Measurements from ENCODE around the gene LACTB. TPM values are rescaled to one million over a fixed set of nuclear protein-coding genes. Genes with fewer than 3 reads are reported as not detected.
A peak's percentile ranks its signal among the peaks of the same experiment; 100 is the strongest.

Gene LACTB
- total and polyA plus RNA-seq, 2 of the 13 experiments (the other 11 are each of a cell fraction or from before 2014, with no cell fraction given): 14.8 to 23.0 TPM

GRCh38 chr15:63157118-63157843 lies 35.6 kb downstream of the LACTB start, which contains the start of gene RPS27L (continued):
- TF ChIP-seq TCF7L2 (IDR thresholded peaks at IDR 0.05; ENCODE audit: low read depth, low read length) (no peak), SAP130 (CRISPR knock-in tag; IDR thresholded peaks at IDR 0.05; ENCODE audit: low read depth) (peak; percentile 98), AGO1 (IDR thresholded peaks at IDR 0.05; ENCODE audit: low read depth, low read length, poor library complexity, severe bottlenecking) (no peak), PPARG (CRISPR knock-in tag; conservative IDR thresholded peaks at IDR 0.05) (0 out of 2 replicates have a peak, but pooled peaks have one; percentile 14), ARID2 (CRISPR knock-in tag; IDR thresholded peaks at IDR 0.05; ENCODE audit: borderline replicate concordance) (no peak), HOXD1 (CRISPR knock-in tag; IDR thresholded peaks at IDR 0.05) (0 out of 2 replicates have a peak, but pooled peaks have one; percentile 72), HOXA5 (CRISPR knock-in tag; IDR thresholded peaks at IDR 0.05) (peak; percentile 65; the same call in 1 of the 2 replicates), ZNF766 (CRISPR knock-in tag; IDR thresholded peaks at IDR 0.05; ENCODE audit: borderline replicate concordance) (peak; percentile 85; the same call in 1 of the 2 replicates), ARNTL (CRISPR knock-in tag; IDR thresholded peaks at IDR 0.05) (no peak), MED1 (CRISPR knock-in tag; IDR thresholded peaks at IDR 0.05) (peak; percentile 85), U2AF2 (IDR thresholded peaks at IDR 0.05; ENCODE audit: low read depth, low read length) (no peak), PITX1 (CRISPR knock-in tag; IDR thresholded peaks at IDR 0.05) (peak; percentile 71), NR3C1 (CRISPR knock-in tag; IDR thresholded peaks at IDR 0.05) (no peak), ZKSCAN5 (CRISPR knock-in tag; IDR thresholded peaks at IDR 0.05) (no peak), ZNF556 (CRISPR knock-in tag; IDR thresholded peaks at IDR 0.05; ENCODE audit: borderline replicate concordance) (no peak), SP4 (CRISPR knock-in tag; IDR thresholded peaks at IDR 0.05) (peak; percentile 85)
- TF ChIP-seq, protein P1, sequence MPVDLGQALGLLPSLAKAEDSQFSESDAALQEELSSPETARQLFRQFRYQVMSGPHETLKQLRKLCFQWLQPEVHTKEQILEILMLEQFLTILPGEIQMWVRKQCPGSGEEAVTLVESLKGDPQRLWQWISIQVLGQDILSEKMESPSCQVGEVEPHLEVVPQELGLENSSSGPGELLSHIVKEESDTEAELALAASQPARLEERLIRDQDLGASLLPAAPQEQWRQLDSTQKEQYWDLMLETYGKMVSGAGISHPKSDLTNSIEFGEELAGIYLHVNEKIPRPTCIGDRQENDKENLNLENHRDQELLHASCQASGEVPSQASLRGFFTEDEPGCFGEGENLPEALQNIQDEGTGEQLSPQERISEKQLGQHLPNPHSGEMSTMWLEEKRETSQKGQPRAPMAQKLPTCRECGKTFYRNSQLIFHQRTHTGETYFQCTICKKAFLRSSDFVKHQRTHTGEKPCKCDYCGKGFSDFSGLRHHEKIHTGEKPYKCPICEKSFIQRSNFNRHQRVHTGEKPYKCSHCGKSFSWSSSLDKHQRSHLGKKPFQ (CRISPR knock-in tag; IDR thresholded peaks at IDR 0.05; ENCODE audit: insufficient replicate concordance): no peak
- TF ChIP-seq, protein P2, sequence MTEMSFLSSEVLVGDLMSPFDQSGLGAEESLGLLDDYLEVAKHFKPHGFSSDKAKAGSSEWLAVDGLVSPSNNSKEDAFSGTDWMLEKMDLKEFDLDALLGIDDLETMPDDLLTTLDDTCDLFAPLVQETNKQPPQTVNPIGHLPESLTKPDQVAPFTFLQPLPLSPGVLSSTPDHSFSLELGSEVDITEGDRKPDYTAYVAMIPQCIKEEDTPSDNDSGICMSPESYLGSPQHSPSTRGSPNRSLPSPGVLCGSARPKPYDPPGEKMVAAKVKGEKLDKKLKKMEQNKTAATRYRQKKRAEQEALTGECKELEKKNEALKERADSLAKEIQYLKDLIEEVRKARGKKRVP (CRISPR knock-in tag; IDR thresholded peaks at IDR 0.05): peak in 1 of 2 experiments; percentile 80; a peak in 2 of 4 replicates
- TF ChIP-seq, protein P3, sequence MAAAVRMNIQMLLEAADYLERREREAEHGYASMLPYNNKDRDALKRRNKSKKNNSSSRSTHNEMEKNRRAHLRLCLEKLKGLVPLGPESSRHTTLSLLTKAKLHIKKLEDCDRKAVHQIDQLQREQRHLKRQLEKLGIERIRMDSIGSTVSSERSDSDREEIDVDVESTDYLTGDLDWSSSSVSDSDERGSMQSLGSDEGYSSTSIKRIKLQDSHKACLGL (CRISPR knock-in tag; IDR thresholded peaks at IDR 0.05): peak; percentile 60
- TF ChIP-seq, protein P4, sequence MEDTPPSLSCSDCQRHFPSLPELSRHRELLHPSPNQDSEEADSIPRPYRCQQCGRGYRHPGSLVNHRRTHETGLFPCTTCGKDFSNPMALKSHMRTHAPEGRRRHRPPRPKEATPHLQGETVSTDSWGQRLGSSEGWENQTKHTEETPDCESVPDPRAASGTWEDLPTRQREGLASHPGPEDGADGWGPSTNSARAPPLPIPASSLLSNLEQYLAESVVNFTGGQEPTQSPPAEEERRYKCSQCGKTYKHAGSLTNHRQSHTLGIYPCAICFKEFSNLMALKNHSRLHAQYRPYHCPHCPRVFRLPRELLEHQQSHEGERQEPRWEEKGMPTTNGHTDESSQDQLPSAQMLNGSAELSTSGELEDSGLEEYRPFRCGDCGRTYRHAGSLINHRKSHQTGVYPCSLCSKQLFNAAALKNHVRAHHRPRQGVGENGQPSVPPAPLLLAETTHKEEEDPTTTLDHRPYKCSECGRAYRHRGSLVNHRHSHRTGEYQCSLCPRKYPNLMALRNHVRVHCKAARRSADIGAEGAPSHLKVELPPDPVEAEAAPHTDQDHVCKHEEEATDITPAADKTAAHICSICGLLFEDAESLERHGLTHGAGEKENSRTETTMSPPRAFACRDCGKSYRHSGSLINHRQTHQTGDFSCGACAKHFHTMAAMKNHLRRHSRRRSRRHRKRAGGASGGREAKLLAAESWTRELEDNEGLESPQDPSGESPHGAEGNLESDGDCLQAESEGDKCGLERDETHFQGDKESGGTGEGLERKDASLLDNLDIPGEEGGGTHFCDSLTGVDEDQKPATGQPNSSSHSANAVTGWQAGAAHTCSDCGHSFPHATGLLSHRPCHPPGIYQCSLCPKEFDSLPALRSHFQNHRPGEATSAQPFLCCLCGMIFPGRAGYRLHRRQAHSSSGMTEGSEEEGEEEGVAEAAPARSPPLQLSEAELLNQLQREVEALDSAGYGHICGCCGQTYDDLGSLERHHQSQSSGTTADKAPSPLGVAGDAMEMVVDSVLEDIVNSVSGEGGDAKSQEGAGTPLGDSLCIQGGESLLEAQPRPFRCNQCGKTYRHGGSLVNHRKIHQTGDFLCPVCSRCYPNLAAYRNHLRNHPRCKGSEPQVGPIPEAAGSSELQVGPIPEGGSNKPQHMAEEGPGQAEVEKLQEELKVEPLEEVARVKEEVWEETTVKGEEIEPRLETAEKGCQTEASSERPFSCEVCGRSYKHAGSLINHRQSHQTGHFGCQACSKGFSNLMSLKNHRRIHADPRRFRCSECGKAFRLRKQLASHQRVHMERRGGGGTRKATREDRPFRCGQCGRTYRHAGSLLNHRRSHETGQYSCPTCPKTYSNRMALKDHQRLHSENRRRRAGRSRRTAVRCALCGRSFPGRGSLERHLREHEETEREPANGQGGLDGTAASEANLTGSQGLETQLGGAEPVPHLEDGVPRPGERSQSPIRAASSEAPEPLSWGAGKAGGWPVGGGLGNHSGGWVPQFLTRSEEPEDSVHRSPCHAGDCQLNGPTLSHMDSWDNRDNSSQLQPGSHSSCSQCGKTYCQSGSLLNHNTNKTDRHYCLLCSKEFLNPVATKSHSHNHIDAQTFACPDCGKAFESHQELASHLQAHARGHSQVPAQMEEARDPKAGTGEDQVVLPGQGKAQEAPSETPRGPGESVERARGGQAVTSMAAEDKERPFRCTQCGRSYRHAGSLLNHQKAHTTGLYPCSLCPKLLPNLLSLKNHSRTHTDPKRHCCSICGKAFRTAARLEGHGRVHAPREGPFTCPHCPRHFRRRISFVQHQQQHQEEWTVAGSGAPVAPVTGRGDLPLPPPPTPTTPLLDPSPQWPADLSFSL (CRISPR knock-in tag; IDR thresholded peaks at IDR 0.05): no peak

All from HepG2 (cell line).